HG03139 (cell line): ENCODE data around the gene EXT2.

ENCODE experiments used
- ATAC-seq: cut with Tn5 transposase; IDR thresholded peaks from one replicate; pipeline ENCODE4 v1.9.1; 2021; ENCODE audit not compliant: unreplicated experiment

Gene EXT2

DNA sequence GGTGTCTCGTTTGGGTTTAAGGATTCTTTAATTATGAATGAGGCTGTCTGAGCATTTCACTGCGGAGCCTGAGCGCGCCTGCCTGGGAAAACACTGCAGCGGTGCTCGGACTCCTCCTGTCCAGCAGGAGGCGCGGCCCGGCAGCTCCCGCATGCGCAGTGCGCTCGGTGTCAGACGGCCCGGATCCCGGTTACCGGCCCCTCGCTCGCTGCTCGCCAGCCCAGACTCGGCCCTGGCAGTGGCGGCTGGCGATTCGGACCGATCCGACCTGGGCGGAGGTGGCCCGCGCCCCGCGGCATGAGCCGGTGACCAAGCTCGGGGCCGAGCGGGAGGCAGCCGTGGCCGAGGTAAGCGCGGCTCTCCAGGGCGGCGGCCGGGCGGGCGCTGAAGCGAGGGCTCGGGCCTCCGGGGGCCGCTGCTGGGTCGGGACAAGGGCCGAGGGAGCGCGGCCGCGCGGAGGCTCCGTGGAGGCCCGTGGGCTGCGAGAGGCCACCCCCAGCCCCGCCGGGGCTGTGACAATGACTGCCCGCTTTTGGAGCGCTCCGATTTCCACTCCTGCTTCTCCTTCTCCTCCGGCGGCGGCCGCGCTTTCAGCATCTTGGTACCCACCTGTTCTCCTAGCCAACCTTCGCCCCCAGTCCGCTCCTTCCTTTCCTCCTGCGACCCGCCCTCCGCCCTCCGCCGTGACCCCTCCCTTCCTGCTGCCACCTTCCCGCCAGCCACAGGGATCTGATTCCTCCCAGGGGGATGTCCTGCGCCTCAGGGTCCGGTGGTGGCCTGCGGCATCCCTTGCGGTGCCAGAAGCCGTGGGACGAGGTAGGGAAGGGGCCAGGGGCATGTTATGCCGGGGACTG is at the start of gene EXT2:
TSS of gene EXT2 (plus strand) at position 173 of the 854 bp plus-strand sequence. CDS start 12,035 bp downstream, outside the sequence.
- peak; percentile 87 for ATAC-seq

DNA sequence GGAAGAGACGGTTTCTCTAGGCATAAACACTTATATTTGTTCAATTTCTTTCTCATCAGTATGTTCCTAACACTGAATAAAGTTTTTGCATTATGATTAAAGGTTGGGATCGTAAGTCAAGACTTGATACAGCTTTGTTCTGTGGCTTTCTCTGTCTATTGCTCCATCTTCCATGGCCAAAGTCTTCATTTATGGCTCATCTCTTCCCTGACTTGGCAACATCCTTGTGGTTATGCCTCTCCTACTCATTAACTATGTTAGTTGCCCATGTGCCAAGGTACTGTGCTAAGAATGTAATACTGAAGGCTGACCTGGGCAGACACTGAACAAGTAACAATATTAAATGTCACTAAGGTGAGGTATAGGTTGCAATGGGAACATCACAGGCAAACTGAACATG is 49.3 kb upstream of the EXT2 start:
- ATAC-seq = no peak

DNA sequence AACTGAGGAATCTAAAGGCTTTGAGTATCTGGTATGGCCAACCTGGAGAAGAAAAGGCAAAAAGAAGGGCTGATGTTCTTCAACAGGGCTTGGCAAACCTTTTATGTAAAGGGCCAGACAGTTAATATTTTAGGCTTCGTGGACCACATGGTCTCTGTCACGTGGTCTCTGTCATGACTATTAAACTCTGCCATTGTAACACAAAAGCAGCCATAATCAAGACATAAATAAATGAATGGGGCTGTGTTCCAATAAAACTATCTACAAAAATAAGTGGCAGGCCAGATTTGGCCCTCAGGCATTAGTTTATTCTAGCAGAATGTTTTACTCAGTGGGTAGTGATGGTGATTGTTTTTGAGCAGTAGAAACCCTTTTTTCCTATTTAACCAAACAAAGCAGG is 48.2 kb upstream of the EXT2 start:
- no peak for ATAC-seq

DNA sequence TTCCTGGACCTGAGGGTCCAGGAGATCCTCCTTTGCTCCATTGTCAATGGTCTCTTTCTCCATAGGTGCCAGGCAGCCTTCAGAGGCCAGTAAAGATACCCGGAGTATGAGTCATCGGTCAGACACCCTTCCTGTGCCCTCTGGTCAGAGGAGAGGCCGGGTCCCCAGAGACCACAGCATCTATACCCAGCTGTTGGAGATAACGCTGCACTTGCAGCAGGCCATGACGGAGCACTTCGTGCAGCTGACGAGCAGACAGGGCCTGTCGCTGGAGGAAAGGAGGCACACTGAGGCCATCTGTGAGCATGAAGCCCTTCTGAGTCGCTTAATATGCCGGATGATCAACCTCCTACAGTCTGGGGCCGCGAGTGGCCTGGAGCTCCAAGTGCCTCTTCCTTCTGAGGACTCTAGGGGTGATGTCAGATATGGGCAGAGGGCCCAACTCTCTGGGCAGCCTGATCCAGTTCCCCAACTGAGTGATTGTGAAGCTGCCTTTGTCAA is 47.5 kb upstream of the EXT2 start, which contains the start of gene ACCSL:
TSS of gene ACCSL (plus strand) at position 51 of the 501 bp plus-strand sequence. CDS start at position 107, 56 bp downstream.
- ATAC-seq = no peak

DNA sequence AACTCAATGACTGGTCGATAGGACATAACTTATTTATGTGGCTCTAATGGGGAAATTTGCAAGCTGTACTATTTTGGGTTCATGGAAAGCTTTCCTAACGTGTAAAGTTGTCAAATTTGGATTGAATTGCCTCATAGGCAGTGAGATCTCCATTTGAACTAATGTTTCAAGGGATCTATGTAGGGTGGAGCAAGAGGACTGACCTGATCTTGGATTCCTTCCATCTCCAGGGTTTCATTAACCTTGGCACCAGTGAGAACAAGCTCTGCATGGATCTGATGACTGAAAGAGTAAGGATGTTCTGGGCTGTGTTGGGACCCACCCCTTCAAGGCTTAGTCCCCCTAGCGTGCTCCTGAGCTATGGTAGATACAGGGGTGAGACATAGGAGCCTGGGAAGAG is 45.6 kb upstream of the EXT2 start:
- no peak for ATAC-seq

DNA sequence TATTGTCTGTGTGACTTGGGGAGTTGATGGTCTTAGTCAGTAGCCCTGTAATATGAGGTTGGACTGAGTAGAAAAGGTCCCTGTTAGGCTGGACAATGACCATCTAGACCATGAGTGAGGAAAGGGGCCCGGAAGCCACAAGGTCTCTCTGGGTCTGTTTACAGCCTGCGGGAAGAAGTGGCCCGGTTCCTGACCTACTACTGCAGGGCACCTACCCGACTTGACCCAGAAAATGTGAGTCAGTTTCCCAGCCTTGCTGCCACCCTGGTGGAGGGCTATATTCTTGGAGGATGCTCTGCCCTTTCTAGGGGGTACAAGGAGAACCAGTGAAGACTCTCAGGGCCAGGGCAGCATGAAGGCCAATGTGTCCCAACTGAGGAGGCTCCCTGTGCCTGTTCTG is 44.3 kb upstream of the EXT2 start:
- ATAC-seq = no peak

DNA sequence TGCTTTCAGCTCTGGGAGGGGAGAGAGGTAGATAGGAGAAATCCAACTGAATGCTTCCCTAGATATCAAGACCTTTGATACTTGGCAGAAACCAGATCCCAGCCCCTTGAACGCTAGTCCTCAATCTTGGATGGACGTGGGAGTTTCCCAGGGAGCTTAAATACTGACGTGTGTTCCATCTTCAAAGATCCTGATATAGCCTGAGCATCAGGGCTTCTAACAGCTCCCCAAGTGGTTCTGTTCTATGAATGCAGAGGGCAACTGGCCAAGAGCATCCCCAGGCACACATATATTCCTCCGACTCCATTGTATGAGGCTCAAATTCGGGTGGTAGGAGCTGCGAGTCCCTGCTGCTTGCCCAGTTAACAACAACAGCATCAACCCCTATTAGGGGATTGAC is 38.1 kb upstream of the EXT2 start:
- no peak for ATAC-seq

DNA sequence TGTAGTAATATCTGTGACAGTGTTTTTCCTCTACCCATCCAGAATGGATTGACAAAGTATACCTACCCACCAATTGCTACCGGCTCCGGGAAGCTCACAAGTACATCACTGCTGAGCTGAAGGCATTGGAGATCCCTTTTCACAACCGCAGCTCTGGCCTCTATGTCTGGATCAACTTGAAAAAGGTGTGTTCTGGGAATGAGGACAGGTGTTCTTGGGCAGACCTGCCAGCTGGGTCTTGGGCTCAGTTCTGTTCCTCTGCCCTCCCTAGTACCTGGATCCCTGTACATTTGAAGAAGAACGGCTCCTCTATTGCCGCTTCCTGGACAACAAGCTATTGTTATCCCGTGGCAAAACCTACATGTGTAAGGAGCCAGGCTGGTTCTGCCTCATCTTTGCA is 37.2 kb upstream of the EXT2 start:
- no peak for ATAC-seq

DNA sequence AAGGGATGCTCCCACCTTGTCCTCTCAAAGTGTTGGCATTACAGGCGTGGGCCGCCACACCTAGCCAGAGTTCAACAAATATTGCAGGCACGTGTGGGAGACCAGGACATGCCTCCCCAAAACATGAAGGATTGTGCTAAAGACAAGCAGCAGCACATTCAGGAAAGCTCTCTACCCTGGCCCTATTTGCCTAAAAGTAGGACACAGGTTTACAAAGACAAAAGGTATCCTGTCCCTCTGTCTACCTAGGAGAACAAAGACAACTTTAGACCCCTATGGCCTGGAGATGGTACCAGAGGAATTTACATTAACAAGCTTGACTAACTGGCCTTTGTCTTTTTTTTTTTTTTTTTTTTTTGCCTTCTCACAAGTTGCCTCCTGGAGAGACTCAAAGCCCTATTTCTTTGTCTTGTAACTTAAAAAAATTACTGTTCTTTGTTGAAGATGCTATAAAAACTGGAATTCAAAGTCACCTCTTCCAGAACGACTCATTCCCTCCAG is 30.3 kb upstream of the EXT2 start:
- ATAC-seq = no peak

DNA sequence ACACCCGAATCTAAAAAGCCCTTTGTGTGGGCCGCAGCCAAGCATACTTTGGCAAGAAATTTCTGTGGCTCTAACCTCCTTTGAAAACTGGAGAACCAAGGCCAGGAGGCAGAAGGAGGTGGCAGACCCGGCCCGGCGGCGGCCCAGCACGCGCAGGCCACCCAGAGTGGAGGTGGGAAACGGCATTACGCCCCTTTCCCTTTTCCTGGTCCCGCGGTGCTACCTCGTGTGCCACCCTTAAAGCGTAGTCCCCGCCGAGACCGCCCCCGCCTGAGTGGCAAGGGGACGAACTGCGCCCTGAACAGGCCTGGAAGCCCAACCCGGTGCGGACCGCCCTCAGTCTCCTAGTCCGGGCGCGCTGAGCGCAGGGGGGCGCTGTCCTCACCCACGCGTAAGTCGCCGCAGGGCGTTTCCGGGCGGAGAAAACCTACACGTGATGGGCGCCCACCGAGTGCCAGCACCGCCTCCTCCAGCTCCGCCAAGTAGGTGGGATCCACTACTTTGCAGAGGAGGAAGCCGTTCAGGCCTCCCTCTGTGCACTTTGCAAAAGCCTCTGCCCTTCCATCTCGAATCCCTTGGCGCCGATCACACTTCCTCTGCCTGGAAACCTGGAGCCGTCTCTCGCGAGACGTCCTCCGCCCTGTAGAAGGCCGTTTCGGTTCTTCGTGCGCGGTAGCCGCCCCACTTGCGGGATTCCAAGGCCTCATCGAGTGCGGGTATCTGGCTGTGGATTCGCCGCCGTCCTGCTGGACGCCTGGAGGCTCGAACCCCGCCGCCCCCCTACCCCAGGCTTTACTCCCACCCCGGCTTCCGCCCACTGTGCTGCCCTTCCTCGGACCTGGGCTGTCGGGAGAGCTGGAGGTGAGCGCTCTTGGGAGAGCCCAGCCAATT is 29.4 kb upstream of the EXT2 start, which contains the start of gene ACCS:
TSS of gene ACCS (plus strand) at position 430 of the 891 bp plus-strand sequence. CDS start 1,358 bp downstream, outside the sequence.
- peak; percentile 95 for ATAC-seq

DNA sequence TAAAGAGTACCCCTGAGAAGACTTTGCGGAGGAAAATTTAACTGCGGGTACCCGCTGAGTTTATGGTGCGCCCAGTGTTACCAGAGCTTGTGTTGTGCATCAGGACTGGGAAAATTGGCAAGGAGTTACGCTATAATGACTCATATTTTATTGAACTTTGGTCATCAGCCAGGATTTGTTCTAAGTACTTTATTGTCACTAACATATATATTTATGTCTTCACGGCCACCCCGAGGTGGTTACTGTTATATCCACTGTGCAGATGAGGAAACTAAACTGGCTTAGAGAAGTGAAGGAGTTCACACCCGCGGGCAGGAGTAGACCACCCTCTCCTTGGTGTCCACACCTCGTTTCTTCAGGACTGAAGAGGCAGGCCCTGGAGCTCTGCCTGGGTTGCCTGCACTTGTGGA is 28.7 kb upstream of the EXT2 start:
- ATAC-seq = no peak

DNA sequence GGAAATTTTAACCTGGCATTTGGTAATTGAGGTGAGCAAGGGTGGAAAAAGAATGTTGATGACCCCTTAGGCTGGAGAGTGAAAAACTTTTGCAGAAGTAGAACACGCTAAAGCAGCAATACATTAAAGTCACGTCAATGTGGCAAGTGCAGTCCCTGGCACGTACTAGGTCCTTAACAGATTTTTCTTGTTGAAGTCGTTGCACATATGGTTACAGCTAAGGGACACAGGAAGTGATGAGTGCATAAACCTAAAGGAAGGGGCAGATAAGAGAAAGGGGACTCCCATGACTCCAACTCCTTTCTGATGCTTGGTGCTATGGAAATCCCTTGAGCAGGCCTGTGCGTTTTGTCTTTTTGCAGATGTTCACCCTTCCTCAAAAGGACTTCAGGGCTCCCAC is 28.2 kb upstream of the EXT2 start:
- no peak for ATAC-seq

DNA sequence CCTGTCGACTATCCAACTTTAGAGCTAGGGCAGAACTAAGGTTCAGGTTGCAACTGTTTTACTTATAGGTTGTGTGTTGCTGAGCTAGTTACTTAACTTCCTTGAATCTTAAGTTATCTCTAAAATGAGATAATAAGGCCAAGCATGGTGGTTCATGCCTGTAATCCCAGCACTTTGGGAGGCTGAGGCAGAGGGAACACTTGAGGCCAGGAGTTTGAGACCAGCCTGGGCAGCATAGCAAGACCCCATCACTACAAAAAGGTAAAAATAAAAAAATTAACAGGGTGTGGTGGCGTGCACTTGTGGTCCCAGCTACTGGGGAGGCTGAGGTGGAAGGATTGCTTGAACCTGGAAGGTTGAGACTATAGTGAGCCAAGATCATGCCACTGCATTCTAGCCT is 27.3 kb upstream of the EXT2 start:
- no peak for ATAC-seq

DNA sequence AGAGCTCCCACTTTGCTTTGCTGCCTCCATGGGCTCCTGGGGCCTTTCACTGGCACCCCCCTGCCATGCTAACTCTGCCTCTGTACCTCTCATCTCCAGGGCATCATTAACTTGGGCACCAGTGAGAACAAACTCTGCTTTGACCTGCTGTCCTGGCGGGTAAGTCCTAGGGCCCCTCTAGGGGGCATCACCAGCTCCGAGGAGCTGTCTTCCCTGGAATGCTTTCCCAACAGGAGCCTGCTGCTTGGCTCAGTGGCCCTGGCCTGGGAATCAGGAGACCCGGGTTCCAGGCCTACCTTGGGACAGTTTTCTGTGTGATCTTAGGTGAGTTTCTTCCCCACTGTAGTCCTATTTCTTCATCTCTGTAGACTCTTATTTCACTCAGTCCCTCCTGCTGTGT is 24.3 kb upstream of the EXT2 start:
- ATAC-seq = no peak

DNA sequence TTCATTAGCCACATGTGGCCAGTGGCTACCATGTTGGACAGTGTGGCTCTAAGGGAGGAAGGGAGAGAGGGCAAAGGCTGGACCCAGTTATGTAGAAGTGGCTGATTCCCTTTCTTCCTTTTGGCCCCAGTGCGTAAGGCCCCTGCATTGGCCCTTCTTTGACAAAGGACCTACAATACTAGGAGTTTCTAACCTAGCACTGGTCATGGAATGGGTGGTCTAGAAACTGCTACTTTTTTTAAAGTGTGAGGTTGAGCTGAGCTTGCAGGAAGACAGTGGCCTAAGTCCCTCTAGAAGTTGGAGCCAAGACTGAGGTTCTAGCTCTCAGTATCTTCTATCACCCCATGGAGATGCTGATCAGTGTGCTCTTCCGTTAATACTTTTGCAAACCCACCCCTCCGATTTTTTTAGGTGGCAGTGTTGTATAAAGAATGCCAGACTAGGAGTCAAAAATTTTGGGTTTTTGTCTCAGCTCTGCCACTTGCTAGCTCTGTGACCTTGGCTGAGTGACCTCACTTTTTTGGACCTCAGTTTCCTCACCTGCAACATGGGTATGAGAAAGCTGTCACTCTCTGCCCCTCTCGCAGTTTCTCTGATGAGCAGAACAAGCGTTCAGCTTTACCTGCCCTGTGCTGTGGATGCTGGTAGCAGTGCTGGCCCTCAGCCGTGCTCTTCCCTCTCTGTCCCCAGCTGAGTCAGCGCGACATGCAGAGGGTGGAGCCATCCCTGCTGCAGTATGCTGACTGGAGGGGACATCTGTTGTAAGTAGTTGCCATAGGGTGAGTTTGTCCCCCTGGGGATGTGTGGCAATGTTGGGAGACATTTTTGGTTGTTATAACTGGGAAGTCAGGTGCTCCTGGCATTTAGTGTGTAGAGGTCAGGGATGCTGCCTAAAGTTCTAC is 22.5 kb upstream of the EXT2 start:
- ATAC-seq = no peak

DNA sequence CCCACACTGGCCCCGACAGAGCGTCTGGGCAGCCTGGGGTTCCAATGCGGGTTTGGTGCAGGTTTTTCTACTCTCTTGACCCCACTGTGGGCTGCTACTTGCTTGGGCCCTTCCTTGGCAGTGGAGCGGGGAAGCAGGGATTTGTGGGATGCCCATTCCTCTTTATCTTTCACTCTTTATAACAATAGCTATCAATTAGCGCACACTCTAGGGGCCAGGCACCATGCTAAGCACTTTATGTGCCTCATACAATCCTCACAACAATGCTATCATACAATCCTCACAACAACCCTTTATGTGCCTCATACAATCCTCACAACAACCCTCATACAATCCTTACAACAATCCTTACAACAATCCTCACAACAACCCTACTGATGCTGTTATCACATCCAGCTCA is 16.7 kb upstream of the EXT2 start:
- ATAC-seq = no peak

DNA sequence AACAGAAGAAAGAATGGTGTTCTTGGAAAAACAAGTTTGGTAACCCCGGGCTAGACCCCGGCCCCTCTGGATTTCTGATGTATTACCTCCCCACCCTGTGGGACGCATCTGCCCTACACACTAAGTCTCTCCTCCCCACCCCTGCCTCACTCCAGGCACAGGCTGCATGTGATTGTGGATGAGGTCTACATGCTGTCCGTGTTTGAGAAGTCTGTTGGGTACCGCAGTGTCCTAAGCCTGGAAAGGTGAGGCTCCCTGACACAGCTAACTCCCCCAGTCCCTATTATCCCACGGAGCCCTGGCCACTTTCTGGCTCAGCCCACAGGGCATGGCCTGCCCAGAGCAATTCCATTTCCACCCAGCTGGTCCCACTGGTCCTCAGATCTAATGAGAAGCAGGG is 16.1 kb upstream of the EXT2 start:
- ATAC-seq = no peak

DNA sequence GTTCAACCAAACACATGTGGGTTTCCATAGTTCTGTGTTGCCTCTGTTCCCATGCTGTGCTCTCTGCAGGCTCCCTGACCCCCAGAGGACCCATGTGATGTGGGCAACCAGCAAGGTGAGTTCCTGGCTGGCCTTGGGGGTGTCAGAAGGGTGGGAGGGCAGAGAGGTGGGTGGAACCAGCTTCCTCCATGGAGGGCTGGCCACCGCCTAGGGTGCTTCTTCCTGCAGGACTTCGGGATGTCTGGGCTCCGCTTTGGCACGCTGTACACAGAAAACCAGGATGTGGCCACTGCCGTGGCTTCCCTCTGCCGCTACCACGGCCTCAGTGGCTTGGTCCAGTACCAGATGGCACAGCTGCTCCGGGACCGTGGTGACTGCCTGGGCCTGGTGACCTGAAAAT is 14.5 kb upstream of the EXT2 start:
- no peak for ATAC-seq

DNA sequence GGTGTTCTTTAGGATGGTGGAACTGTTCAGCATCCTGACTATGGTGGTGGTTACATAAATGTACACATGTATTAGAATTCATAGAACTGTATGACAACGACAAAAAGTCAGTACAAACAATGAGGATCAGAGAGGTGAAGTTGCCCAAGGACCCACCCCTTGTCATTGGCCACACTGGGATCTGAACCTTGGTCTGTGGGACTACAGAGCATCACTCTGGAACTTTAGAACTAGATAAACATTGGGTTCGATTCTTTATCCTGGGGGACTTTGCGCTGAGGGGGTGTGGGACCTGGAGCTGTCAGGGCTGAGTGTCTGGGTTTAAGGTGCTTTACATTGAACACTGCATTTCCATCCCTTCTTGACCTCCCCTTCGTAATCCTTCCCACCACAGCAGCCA is 12.8 kb upstream of the EXT2 start:
- no peak for ATAC-seq

DNA sequence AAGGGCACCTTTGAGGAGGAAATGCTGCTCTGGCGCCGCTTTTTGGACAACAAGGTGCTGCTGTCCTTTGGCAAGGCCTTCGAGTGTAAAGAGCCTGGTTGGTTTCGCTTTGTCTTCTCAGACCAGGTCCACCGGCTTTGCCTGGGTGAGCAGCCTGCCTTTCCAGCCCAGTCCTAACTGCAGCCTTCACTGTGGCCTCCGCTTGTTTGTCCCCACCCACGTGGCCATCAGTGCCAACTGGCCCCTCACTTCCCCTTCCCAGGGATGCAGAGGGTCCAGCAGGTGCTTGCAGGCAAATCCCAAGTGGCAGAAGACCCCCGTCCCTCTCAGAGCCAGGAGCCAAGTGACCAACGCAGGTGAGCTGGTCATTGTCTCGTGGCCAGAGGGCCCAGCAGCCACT is 12.0 kb upstream of the EXT2 start:
- no peak for ATAC-seq
